Inflammatory macrophage treated with lipopolysaccharide for 4 hours (primary cell): ENCODE measurements around the gene ACCS.

Experiments
- DNase-seq: peaks from one replicate; pipeline ENCODE4 v3.0.0-alpha.2; 2020

The ACCS gene

GRCh38 chr11:44094260-44094868 is 28.3 kb downstream of the ACCS start:
- peak; percentile 88 for DNase-seq

- DNase-seq = peak; percentile 86
Observed at GRCh38 chr11:44095506-44096359, 29.7 kb downstream of the ACCS start, which contains the start of gene EXT2. TSS of gene EXT2 (plus strand) at chr11:44095678. CDS start at chr11:44107713, 12,035 bp downstream.

- DNase-seq = peak; percentile 2
Observed at GRCh38 chr11:44096360-44097185, 30.5 kb downstream of the ACCS start.

DNA sequence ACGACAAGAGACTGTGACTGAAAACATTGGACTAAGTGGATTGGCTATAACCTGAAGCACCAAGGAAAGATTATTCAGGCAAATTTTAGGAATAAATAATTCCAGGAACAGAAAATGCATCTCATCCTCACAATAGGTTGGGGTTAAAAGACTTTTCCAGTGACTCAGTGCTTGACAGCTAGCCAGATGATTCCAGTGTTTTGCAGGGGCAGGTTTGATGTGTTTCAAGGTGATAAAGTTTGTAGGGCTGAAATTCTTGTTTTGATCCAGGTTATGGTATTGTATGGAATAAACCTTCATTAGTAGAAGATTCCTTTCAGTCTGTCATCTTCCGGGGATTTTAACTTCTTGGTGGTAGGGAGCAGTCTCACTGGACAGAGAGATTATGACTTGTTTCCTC is 31.8 kb downstream of the ACCS start:
- no peak for DNase-seq

DNA sequence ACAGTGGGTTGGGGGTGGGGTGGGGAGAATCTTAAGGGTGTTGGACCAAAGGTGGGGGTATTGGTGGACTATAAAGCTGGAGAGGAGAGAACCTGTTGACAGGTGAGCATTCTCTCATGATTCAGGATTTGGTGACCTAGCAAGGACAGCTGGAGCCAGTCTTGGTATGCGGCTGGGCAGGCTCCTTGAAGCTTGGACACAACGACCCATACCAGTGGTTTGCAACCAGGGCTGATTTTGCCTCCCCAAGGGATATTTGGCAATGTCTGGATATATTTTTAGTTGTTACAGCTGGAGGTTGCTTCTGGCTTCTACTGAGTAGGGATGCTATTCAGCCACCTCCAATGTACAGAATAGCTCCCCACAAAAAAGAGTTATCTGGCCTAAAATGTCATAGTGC is 35.0 kb downstream of the ACCS start:
- DNase-seq = no peak

DNA sequence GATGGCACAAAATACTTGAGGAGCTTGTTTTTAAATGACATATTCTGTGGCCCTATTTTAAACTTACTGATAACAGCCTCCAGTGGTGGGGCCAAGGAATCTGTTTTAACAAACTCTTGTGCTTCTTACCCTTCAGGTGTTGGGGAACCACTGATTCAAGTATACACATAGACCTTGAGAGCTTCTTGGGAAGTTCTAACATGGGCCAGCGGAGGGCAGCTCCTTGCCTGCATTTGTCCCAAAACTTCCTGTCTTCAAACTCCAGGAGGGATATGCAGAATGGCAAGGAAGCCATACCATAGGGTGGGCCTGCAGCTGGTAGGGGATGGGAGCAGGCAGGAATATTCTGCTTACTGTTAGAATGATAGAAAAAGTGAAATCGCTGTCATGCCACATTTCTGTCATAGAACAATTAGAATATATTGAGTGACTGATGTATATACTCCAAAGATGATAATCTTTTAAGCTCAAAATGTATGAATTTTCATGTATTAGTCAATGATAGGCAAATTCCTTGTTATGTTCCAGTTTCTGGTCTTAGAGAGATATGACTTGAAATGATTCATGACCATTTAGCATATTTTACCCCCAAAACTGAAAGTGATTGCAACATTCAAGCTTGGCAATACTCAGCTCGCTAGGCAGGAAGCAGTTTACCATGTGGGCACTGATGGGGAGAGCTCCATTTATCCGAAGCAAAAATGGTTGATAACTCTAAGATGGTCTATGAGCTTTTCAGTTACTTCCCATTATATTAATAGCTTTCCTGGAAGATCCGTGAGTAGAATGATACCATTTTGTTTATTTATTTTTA is 38.6 kb downstream of the ACCS start:
- DNase-seq = peak; percentile 84

- no peak for DNase-seq
Observed at GRCh38 chr11:44108260-44108659, 42.2 kb downstream of the ACCS start.

- DNase-seq = peak; percentile 46
Observed at GRCh38 chr11:44110231-44110679, 44.2 kb downstream of the ACCS start.

GRCh38 chr11:44112091-44112821 is 46.2 kb downstream of the ACCS start:
- DNase-seq = no peak

DNA sequence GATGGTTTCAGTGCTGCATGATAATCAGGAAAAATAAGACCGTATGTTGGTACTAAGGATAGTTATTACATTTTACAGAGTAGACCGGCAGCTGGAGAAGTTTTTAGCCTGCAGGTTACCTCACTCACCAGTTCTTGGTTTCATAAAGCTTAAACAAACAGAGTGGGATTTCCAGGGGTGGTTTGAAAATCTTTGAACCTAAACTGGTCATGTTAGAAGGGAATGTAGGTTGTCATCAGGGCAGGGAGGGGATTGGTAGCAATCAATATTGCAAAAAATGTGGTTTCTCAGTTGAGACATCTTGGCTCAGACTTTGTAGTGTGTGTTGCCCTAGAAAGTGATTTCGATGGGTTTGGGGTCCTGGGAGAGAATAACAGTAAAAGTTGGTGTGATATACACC is 46.9 kb downstream of the ACCS start:
- no peak for DNase-seq

GRCh38 chr11:44113572-44113971 is 47.5 kb downstream of the ACCS start:
- DNase-seq = no peak

- peak; percentile 89 for DNase-seq
Observed at GRCh38 chr11:44116234-44116830, 50.3 kb downstream of the ACCS start.

DNA sequence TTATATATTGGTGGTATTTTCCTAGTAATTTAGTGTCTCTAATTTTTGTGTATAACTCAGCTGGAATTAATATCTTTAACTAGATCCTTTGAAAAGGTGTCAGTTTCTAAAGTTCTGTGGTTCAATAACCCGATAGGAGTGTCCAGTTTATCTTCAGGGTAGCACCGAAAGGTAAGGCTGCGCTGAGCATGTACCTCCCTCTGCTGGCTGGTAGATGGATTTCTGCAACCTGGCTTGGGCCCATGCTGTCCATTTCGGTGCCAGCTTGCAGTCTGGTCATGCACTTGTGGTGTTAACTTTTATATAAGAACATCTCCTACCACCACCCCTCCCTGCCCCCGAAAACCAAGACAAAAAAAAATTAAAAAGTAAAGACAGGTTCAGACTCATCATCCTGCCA is 54.1 kb downstream of the ACCS start:
- no peak for DNase-seq

DNA sequence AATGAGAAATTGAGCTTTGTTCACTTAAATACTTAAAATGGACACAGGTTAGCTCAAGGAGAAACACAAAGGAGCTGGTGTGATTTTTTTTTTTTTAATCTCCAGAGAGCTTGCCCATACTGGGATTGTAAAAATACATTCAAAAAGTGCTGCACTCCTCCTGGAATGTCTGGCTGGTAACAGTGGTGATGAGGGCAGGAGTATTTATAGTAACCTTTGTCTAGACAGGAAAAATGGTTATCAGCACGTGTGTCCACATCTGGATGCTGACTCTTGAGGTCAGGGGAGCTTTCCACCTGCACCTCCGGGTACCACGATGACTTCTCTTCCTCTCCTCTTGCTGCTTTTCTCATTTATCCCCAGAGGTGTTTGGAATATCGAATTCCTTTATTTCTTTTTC is 59.5 kb downstream of the ACCS start:
- no peak for DNase-seq

DNA sequence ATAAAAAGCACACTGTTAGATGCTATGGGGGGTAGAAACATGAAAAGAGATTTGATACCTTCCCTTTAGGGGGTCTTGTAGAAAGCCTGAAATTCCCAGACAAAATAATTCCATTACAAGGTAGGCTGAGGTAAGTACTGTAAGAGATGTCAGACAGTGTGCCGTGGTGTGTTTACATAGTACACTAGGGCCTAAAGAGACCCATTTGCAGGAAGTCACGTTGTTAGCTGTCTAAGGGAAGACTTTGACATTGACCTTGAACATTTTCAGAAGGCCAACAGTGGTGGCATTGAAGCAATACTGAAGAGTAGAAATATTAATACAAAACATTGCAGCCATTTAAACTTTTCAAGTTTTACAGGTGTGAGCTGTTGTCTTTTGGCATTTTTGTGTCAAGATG is 60.2 kb downstream of the ACCS start:
- no peak for DNase-seq

DNA sequence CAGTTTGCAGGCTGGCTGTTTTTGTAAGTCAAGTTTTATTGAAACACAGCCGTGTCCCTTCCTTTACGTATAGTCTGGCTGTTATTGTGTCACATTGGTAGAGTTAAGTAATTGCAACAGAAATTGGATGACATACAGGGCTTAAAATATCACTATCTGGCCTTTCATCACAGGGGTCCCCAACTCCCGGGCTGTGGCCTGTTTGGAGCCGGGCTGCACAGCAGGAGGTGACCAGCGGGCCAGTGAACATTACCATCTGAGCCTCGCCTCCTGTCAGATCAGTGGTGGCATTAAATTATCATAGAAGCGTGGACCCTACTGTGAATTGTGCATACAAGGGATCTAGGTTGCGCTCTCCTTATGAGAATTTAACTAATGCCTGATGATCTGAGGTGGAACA is 61.1 kb downstream of the ACCS start:
- no peak for DNase-seq

DNA sequence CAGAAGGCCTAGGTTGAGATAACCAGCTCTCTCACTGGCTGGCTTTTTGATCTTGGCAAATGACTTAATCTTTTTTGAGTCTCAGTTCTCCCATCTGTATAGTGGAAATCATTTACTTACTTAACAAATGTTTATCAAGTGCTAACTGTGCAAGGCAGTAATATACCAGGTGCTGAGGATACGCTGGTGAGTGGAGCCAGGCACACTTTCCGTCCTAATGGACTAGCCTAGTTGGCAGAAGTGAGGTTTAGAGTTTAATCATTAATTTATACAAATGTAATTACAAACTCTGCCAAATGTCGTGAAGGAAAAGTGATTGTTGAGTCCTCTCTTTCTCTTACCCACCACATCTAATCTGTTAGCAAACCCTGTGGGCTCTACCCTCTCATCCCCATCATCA is 62.7 kb downstream of the ACCS start:
- no peak for DNase-seq

DNA sequence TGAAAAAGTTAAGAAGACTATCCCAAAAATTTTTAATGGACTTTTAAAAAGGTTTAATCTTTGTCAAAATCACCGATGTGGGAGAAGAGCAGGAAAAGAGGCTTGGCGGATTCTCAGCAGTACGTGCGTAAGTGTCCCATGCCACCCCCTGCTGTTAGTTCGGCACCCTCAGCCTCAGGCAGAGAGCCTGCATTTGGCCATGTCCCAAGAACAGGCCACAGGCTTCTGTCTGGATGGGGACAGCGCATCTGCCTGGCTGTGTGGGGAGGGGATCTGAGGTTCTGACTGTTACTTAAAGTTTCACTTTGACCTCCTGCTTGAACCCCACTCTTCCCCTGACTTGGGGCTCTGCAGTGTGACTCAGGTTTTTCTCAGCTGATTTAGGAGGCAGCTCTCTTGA is 64.7 kb downstream of the ACCS start:
- no peak for DNase-seq

GRCh38 chr11:44133335-44133946 is 67.4 kb downstream of the ACCS start:
- DNase-seq = peak; percentile 12
